Measurements from ENCODE around the gene OLFM3.

GRCh38 chr1:101820071-101820470 is 176.7 kb downstream of the OLFM3 start:
- TF ChIP-seq FOXM1 (IDR thresholded peaks at IDR 0.05; ENCODE audit: borderline replicate concordance) (no peak), SP1 (IDR thresholded peaks at IDR 0.05) (no peak), HDGF (IDR thresholded peaks at IDR 0.05; ENCODE audit: borderline replicate concordance) (no peak), BHLHE40 (IDR thresholded peaks at IDR 0.05; ENCODE audit: borderline replicate concordance) (no peak), L3MBTL2 (conservative IDR thresholded peaks at IDR 0.05) (no peak), PKNOX1 (IDR thresholded peaks at IDR 0.05) (no peak), TARDBP (IDR thresholded peaks at IDR 0.05) (no peak), SUZ12 (IDR thresholded peaks at IDR 0.05) (no peak), ZNF384 (IDR thresholded peaks at IDR 0.05) (no peak), CTBP1 (IDR thresholded peaks at IDR 0.05; ENCODE audit: borderline replicate concordance) (no peak), FOXA1 (IDR thresholded peaks at IDR 0.05) (no peak), ELF4 (IDR thresholded peaks at IDR 0.05) (no peak), LEF1 (IDR thresholded peaks at IDR 0.05; ENCODE audit: borderline replicate concordance) (no peak)

Data from HEK293T (cell line).